GM21786 (cell line): Measurements from ENCODE around the gene THEM4.
"Not testable (repeated sequence)": the region's sequence is repeated elsewhere in the genome, so short reads cannot be mapped to it uniquely, and the experiment has no call there.

Experiments used
- ATAC-seq: cut with Tn5 transposase; IDR thresholded peaks from one replicate; pipeline ENCODE4 v1.9.1; 2021; ENCODE audit not compliant: unreplicated experiment

Gene THEM4

DNA sequence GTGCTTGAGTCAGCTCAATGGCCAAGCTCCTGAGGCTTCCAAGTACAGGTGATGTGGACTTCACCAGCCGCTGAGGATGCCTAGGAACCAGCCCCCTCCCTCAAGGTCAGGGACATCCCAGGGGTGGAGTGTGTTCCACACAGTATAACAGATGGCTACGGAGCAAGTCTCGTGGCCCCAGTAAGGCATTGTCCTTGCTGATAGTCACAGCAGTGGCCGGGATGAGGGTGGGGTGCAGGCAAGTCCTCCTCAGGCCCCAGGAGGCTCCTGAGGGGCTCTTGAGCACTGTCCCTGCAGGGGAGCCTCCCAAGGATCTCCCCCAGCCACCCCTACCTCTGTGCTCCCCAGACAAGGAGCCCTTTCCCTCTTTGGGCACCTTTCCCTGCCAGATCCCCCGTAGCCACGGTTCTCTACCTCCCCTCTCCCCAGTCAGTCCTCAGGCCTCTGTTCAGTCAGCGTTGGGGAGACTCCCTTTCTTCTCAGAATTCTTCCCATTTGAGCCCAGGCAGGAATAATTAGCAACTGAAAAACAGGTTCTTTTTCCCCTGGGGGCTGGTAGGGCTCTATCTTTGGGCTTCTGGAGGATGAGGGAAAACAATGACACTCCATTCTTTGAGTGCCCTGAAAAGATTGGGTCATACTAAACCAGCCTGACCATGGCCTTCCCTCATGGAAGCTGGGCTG is 48.7 kb downstream of the THEM4 start:
- no peak for ATAC-seq

DNA sequence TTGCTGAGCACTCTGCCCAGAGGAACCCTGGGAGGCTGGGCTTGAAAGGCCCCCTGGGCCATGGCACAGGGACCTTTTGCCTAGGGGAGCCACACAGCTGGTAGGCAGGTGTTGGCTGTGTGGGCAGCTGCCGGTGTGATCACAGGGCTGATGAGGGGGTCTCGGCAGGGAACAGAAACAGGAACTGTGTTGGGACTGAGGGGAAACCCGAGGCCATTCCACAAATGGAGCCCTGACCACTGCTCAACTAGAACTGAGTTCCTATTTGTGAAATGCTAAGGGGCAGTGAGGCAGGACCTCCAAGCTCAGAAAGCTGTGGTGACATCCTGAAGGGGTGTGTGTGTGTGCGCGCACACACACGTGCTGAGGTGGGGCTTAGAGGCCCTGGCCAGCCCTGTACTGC is 49.4 kb downstream of the THEM4 start:
- ATAC-seq, result no peak

DNA sequence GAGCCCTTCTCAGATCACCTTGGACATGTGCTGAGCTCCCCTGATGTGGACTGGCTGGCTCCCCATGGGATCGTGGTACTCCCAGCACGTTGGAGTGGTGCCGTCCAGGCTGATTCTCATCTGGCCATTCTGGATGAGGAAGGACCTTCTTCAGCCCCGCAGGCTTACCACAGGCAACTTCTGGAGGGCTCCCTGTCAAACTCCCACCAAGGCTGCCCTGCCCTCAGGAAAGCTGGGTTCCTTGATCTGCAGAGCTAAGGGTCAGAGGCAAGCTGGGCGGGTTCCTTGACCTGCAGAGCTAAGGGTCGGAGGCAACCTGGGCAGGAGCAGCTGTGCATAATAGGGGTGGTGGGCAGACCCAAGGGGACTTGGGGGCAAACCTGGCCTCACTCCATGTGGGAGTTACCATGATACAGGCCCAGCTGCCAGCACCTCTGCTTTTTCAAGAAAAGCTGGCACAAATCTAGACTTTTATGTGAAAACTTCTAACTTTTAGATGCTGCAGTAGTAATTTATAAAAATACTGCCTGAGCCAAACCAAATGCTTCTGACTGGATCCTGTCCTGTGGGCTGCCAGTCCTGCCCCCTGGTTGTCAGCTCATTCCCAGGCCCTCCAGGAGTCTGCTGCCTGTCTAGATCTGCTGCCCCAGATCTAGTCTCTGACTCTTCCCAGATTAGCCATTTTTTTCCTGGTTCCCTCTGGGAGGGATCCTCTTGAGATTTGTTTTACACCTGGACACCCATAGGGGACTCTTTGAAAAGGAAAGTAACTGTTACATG is 50.2 kb downstream of the THEM4 start:
- no peak for ATAC-seq

DNA sequence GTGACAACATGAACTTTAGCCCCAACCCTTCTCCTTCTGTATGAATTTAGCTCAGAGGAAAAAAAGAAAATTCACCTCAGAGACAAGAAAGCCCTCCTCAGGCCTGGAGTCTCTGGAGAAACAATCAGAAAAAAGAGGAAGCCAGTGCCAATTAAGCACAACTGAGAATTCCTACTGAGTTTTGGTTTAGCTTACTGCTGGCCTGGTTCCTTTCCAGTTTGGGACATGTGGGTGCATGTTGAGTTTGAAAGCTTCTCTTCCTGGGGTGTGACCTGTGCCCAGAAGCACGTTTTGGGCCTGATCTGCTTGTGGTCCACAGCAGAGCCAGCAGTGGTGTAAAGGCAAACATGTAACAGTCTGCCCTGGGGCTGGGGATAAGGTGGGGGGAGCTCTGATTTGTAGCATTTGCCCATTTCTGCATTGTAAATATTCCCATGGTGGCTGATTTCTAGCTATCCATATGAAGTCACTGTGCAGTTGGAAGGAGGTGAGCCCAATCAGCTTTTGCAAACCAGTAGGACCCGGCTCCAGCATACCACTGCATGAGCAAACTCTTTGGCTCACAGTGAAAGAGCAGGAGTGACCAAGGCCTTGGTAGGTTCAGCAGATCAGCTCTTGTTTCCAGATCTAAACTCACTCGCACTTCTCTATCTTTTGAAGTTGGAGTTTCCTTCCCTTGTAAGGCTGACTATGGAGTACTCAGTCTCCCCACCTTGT is 51.1 kb downstream of the THEM4 start:
- ATAC-seq, result no peak

DNA sequence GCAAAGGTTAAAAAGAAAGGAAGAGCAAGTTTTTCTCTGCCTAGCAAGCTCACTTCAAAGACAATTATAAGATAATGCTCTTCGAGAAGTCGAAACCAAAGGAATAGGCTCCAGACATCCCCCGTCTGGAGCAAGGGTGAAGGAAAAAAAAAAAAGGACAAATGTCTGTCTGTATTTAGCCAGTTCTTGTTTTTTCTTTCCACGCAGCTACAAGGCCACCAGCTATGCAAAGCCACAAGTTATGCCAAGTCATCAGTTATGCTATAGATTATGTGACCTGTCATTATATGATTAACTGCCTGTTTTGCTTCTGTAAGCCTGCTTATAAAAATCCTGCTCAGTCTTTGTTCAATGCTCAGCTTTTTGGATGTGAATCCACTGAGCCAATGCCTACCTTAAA is 53.4 kb downstream of the THEM4 start:
- ATAC-seq, result no peak

DNA sequence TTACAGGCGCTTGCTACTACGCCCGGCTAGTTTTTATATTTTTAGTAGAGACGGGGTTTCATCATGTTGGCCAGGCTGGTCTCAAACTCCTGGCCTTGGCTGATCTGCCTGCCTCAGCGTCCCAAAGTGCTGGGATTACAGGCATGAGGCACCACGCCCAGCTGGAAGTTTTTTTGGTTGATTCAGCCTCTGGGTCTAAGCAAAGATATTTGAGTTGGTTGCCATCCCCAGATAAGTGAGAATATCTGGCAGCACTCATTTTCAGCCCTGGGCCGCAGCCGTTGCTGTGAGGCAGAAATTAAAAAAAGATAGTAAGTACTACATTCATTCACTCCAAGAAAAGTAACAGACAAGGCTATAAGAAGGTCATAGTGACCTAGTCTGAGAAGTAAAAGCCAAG is 53.8 kb downstream of the THEM4 start:
- ATAC-seq, result not testable (repeated sequence)

DNA sequence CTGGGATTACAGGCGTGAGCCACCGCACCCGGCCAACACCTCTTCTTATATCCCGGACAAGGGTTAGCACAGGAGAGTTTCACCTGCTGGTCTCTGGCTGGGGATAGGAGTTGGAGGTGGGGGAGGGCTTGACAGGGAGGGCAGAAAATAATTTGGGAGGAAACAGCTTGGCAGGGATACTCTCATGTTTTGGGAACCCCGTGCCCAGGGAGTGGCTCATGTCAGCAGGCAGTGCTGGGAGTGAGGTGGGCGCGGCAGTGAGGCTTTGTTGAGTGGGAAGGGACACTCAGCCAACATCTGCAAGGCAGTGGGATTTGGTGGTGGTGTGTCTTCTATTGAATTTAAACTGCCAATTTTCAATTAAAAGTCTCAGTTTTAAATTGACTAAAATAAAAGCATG is 54.7 kb downstream of the THEM4 start:
- ATAC-seq, result no peak

DNA sequence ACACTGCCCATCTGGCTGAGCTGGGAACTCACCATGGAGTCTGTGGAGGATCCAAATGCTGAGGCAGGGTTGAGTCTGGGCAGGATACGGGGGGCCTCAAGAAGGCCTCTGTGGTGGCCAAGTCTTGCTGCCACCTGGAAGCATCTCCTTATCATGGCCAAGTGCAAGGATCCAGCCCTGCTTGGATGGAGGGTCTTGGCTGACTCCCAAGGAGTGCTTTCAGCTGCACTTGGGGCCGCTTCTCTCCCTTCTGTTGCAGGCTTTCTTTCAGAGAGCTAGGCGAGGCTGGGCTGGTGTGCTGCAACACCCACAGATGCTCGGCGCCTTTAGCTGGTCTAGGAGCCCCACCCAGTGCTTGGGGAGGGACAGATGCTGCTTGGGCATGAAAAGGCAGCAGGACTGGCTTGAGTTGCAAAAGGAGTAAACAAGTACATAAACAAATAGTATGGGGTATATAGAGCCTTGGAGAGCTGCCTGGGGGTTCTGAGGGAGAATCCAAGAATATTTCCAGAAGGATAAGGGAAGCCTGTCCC is 55.8 kb downstream of the THEM4 start, which contains the start of gene THEM5:
TSS of gene THEM5 (minus strand) at position 302 of the 533 bp plus-strand sequence. CDS start at position 155, 147 bp downstream.
- ATAC-seq, result no peak

DNA sequence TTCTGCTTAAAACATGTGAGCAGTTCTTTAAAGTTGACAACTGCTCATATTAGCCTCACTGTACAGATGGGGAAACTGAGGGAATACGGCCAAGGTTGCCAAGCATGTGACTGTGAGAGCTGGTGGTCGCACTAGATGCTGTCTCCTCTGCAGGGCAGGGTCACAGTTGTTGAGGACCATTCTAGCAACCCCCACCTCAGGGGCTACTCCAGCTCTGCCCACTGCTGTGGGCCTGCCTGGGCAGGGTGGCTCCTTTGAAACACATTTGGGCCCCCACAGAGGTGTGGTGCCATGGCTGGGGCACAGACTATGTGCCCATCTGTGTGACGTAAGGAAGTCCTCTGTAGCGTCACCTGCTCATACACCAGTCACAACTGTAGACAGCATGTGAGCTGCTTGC is 56.6 kb downstream of the THEM4 start:
- no peak for ATAC-seq

DNA sequence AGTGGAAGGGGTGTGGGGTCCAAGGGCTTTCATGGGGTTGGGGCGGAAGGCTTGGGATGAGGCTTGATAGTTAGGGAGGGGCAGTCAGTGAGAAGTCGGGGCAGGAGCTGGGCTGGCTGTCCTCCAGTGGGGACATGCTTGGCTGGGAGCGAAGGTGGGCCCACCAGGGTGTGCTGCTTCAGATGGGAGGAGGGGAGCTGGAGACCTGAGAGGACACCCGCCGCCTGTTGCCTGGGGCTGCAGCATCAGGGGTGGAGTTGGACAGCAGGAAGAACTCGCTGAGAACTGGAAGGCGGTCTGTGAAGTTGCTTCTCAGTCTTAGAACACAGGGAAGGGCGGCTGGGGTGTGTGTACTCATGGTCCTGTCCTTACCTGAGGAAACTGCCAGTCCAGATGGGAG is 57.4 kb downstream of the THEM4 start:
- no peak for ATAC-seq

DNA sequence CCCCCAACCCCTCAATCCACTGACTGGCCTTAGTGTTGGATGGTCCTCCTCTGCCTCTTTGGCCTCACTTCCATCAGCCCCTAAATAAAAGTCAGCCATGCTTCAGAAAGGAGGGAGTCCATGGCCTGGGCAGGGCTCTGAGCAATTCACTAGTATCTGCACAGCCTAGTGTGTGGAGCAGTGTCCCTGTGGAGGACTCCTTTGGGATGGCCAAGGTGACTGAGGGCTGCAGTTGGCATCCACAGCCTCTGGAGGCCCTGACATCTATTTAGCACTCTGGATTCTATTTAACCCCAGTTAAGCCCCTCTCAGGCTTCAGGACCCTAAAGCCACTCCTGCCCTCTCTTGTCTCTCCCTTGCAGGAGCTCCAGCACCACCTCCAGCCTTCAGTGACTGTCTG is 59.4 kb downstream of the THEM4 start:
- no peak for ATAC-seq

DNA sequence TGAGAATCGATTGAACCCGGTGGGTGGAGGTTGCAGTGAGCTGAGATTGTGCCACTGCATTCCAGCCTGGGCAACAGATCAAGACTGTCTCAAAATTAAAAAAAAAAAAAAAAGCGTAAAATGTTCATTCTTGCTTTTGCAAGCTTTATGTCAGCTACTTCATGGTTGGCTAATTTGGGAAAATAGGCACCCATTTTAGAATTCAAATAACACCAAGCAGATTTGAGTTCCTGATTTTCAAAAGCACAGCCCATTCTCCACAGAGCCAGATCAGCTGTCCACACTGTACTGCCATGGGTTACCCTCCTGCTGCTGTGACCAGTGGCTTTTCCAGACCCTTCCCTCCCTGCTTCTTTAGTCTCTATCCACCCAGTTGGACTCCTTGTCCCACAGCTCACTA is 60.2 kb downstream of the THEM4 start:
- ATAC-seq, result no peak

DNA sequence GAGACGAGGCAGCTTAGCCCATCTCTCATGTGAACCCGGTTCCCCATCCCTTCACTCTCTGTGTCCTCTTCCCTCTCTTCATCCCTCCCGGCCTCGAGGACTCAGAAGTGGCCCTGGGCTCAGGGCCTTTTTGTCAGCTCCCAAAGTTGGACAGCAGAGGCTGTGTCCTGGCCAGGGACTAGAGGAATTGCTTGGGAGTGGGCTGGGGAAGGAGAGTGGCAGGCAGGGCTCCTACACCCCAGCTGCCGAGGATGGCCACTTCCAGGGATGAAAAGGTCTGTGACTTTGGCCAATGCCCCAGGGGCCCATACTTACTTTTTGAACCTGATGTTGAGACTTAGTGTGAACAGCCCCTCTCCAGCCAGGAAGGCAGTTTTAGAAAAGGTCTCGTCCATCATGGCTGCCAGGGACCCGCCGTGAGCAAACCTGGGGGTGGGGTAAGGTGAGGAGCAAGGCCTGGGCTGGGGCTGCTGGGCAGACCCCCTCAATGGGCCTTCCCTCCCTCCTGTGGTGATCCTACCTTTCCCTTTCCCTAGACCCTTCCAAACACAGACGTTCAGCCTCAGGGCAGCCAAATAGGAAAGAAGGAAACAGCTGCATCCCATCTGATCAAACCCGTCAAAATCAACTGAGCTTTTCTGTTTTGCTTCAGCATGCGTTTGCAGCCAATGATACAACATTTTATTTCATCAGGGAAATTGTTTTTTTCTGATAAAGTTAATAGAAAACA is 61.3 kb downstream of the THEM4 start:
- ATAC-seq, result no peak

DNA sequence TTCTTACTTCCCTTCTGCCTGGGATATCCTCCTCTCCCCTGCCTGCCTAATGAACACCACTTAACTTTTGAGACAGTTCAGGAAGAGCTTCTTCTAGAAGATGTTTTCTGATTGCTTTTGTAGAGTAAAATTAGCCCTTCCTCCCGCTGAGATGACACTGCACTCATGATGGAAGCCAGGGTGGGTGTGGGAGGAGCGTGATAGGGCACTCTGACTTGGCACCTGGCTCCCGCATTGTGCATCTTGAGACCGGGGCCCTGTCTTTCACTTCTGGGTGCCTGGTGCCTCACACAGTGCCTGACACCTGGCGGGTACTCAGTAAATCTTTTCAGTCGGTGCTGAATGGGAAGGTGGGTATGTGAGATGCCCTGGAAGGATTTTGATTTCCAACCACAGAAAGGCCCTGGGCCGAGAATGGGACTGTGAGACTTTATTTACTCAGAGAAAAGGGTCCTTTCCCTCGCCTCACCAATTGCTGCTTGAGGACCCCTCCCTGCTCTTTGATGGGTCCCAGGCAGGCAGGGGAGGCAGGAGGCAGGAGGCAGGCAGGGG is 62.5 kb downstream of the THEM4 start:
- no peak for ATAC-seq

DNA sequence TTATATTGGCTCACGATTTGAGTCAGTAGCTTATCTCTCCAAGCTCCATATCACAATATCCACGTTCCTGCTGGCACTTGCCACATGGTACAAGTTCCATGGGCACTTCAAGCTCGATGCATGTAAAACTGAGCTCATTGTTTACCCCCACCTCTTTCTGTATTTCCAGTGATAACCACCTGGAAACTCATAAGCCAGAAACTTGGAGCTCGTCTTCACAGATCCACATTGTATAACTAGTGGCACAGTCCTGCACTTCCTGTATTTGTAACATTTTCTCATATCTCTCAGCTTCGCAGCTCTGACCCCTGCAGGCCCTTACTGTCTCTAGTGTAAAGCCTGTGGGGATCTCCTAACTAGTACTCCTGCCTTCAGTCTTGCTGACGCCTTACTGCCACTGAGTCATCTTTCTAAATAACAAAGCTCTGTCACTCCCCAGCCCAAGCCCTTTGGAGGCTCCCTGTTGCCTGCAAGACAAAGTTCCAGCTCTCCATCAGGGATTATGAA is 63.2 kb downstream of the THEM4 start:
- ATAC-seq, result no peak

DNA sequence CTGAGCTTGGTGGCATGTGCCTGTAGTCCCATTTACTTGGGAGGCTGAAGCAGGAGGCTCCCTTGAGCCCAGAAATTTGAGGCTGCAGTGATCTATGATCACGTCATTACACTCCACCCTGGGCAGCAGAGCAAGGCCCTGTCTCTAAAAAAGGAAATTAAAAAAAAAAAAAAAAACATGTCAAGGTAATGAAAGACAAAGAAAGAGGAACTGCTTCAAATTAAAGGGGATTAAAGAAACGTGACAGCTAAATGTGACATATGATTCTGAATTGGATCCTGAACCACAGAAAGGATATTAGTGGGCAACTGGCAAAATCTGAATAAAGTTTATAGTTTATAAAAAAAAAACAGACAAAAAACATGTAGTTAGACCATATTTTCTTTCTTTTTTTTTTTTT is 65.9 kb downstream of the THEM4 start:
- ATAC-seq, result no peak

DNA sequence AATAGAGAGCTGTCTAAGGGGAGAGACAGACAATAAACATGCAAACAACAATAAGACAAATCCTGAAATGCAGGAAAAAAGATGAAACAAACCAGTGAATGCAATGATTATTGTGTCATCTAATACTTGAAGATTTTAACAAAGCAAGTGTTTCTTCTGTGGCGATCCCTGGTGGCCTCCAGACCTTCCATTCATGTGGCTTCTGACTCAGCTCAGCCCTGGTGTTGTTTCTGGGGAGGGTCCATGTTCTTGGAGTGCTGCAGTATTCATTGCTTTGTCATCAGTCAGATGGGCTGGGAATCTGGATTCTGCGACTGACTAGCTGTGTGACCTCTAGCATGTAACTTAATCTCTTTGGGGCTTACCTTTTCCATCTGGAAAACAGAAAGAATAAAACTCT is 68.2 kb downstream of the THEM4 start:
- no peak for ATAC-seq

DNA sequence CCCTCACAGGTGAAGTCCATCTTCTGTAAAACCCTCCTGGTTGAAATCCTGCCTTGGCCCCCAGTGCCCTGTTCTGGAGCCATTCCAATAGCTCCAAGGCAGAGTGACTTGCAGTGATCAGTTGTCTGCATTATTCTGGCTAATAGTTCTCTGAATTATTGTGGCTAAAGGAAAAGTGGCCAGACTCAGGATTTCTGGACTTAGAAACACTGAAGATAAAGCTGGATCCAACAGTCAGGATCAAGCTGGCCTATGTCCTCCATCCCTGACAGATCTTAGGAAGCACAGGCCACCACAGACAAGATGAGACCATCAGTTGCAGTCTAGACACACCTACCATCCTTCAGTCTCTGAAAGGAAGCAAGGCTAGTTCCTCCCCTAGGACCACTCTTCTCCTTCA is 68.9 kb downstream of the THEM4 start:
- no peak for ATAC-seq

DNA sequence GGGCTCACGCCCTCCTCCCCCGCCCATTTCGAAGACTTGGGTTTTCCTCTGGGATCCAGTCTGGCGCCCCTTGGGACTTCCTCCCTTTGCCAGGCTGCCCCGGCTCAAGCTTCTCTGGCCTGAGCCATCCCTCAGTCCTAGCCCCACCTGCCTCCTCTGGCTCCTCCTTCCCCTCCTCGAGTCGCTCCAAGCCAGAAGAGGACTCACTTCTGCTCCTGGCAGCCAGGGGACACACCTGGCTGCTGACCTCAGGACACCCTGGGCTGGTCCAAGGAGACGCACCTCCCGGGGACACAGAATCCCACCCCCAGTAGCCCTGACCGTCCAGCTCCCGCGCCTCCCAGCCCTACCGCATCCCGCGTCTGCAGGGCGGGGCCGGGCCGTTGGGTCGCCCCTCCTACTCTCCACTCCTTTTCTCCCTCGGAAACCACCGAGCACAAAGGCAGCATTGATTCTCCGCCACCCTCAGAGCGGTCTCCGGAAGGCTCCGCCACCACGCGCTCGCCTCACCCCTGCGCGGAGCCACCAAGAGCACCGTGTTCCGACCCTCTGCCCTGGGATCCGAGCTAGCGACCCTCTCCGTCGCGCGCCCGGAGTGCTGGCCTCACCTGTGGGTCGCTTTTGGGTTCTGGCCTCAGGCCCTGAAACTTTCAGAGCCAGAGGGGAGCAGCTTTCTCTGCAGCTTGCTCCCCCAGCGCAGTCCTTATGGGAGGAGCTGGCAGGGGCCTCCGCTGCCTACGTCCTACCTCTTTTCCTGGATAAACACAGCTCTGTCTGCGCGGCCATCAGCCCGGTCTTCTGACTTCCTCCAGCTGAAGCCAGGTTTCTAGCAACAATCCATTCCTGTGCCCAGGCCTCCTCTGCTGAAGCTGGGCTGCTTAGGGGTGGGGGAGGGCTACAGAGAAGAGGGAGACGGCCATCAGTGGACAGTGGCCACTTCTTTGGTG is 69.6 kb downstream of the THEM4 start, which contains the start of gene C2CD4D:
TSS of gene C2CD4D (minus strand) at position 364 of the 947 bp plus-strand sequence. CDS start 831 bp downstream, outside the sequence.
- ATAC-seq, result no peak
